NOMO-1 (cell line): ENCODE results near the gene GRIA1.

Source experiments
- DNase-seq, 2 experiments: peaks; one replicate each; lab custom pipeline; 2025; ENCODE audit not compliant: unreplicated experiment in 2 of 2; lab: John Stamatoyannopoulos, UW

GRIA1 gene

GRCh38 chr5:153496835-153497234 is 6.4 kb downstream of the GRIA1 start:
- no peak for DNase-seq

GRCh38 chr5:153498516-153498915 is 8.0 kb downstream of the GRIA1 start:
- DNase-seq: no peak

GRCh38 chr5:153500178-153500577 is 9.7 kb downstream of the GRIA1 start:
- no peak for DNase-seq

- no peak for DNase-seq
Observed at GRCh38 chr5:153504726-153505125, 14.3 kb downstream of the GRIA1 start.

- DNase-seq: no peak
Observed at GRCh38 chr5:153508700-153509099, 18.2 kb downstream of the GRIA1 start.

- no peak for DNase-seq
Observed at GRCh38 chr5:153511622-153512021, 21.2 kb downstream of the GRIA1 start.

- DNase-seq: no peak
Observed at GRCh38 chr5:153513156-153513555, 22.7 kb downstream of the GRIA1 start.

GRCh38 chr5:153515301-153515700 is 24.8 kb downstream of the GRIA1 start:
- DNase-seq: no peak

GRCh38 chr5:153516504-153517240 is 26.2 kb downstream of the GRIA1 start:
- no peak for DNase-seq

- DNase-seq: no peak
Observed at GRCh38 chr5:153517241-153517611, 26.8 kb downstream of the GRIA1 start.

- no peak for DNase-seq
Observed at GRCh38 chr5:153520137-153520536, 29.7 kb downstream of the GRIA1 start.

- DNase-seq: no peak
Observed at GRCh38 chr5:153520952-153521351, 30.5 kb downstream of the GRIA1 start.

- no peak for DNase-seq
Observed at GRCh38 chr5:153523211-153523610, 32.7 kb downstream of the GRIA1 start.

- DNase-seq: no peak
Observed at GRCh38 chr5:153523831-153524230, 33.4 kb downstream of the GRIA1 start.

GRCh38 chr5:153525536-153525935 is 35.1 kb downstream of the GRIA1 start:
- DNase-seq: no peak

GRCh38 chr5:153530357-153531143 is 40.1 kb downstream of the GRIA1 start:
- DNase-seq: no peak

GRCh38 chr5:153533546-153533945 is 43.1 kb downstream of the GRIA1 start:
- DNase-seq: no peak

- no peak for DNase-seq
Observed at GRCh38 chr5:153534102-153534501, 43.6 kb downstream of the GRIA1 start.

GRCh38 chr5:153537207-153537606 is 46.7 kb downstream of the GRIA1 start:
- DNase-seq: no peak

- no peak for DNase-seq
Observed at GRCh38 chr5:153539983-153540382, 49.5 kb downstream of the GRIA1 start.

- DNase-seq: no peak
Observed at GRCh38 chr5:153542536-153542935, 52.1 kb downstream of the GRIA1 start.

- DNase-seq: no peak
Observed at GRCh38 chr5:153543288-153543687, 52.8 kb downstream of the GRIA1 start.
